ENCODE measurements around the gene HOMER3.

Gene HOMER3

GRCh38 chr19:18940769-18941627, at the start of gene HOMER3:
TSS of gene HOMER3 (minus strand) at chr19:18941217. CDS start at chr19:18938982, 2,235 bp downstream.
- peak; percentile 24 to 80 (median 56) for DNase-seq (ENCODE audit: low read depth in 3 of 3, low spot score in 1 of 3)

- no peak for DNase-seq (ENCODE audit: low read depth in 3 of 3, low spot score in 1 of 3)
Observed at GRCh38 chr19:18990128-18990708, 49.2 kb upstream of the HOMER3 start.

GRCh38 chr19:18989316-18989715, 48.3 kb upstream of the HOMER3 start:
- DNase-seq (ENCODE audit: low read depth in 3 of 3, low spot score in 1 of 3): no peak

GRCh38 chr19:18987456-18987855, 46.4 kb upstream of the HOMER3 start:
- no peak for DNase-seq (ENCODE audit: low read depth in 3 of 3, low spot score in 1 of 3)

- DNase-seq (ENCODE audit: low read depth in 3 of 3, low spot score in 1 of 3): no peak
Observed at GRCh38 chr19:18985257-18985656, 44.2 kb upstream of the HOMER3 start.

GRCh38 chr19:18984251-18984650, 43.2 kb upstream of the HOMER3 start:
- DNase-seq (ENCODE audit: low read depth in 3 of 3, low spot score in 1 of 3): no peak

- DNase-seq (ENCODE audit: low read depth in 3 of 3, low spot score in 1 of 3): no peak
Observed at GRCh38 chr19:18982669-18983068, 41.7 kb upstream of the HOMER3 start.

GRCh38 chr19:18980432-18981020, 39.5 kb upstream of the HOMER3 start:
- no peak for DNase-seq (ENCODE audit: low read depth in 3 of 3, low spot score in 1 of 3)

GRCh38 chr19:18978616-18979015, 37.6 kb upstream of the HOMER3 start:
- no peak for DNase-seq (ENCODE audit: low read depth in 3 of 3, low spot score in 1 of 3)

GRCh38 chr19:18975869-18976268, 34.9 kb upstream of the HOMER3 start:
- DNase-seq (ENCODE audit: low read depth in 3 of 3, low spot score in 1 of 3): no peak

- no peak for DNase-seq (ENCODE audit: low read depth in 3 of 3, low spot score in 1 of 3)
Observed at GRCh38 chr19:18975011-18975410, 34.0 kb upstream of the HOMER3 start.

GRCh38 chr19:18972851-18973250, 31.8 kb upstream of the HOMER3 start:
- DNase-seq (ENCODE audit: low read depth in 3 of 3, low spot score in 1 of 3): no peak

- DNase-seq (ENCODE audit: low read depth in 3 of 3, low spot score in 1 of 3): no peak
Observed at GRCh38 chr19:18972301-18972811, 31.3 kb upstream of the HOMER3 start.

- no peak for DNase-seq (ENCODE audit: low read depth in 3 of 3, low spot score in 1 of 3)
Observed at GRCh38 chr19:18969931-18970659, 29.1 kb upstream of the HOMER3 start.

GRCh38 chr19:18967358-18968146, 26.5 kb upstream of the HOMER3 start:
- DNase-seq (ENCODE audit: low read depth in 3 of 3, low spot score in 1 of 3): no peak

- no peak for DNase-seq (ENCODE audit: low read depth in 3 of 3, low spot score in 1 of 3)
Observed at GRCh38 chr19:18966307-18966706, 25.3 kb upstream of the HOMER3 start.

- DNase-seq (ENCODE audit: low read depth in 3 of 3, low spot score in 1 of 3): no peak
Observed at GRCh38 chr19:18964121-18964520, 23.1 kb upstream of the HOMER3 start.

GRCh38 chr19:18961767-18962620, 21.0 kb upstream of the HOMER3 start:
- DNase-seq (ENCODE audit: low read depth in 3 of 3, low spot score in 1 of 3): no peak

GRCh38 chr19:18960370-18960769, 19.4 kb upstream of the HOMER3 start:
- DNase-seq (ENCODE audit: low read depth in 3 of 3, low spot score in 1 of 3): no peak

- no peak for DNase-seq (ENCODE audit: low read depth in 3 of 3, low spot score in 1 of 3)
Observed at GRCh38 chr19:18955042-18955441, 14.0 kb upstream of the HOMER3 start.

Data from stimulated activated CD4-positive, alpha-beta T cell treated with anti-CD3 and anti-CD28 coated beads, TNF-alpha, amount 100 ng/mL, for 1 hour (primary cell).